ENCODE results near the gene HOXA10.

Gene HOXA10

DNA sequence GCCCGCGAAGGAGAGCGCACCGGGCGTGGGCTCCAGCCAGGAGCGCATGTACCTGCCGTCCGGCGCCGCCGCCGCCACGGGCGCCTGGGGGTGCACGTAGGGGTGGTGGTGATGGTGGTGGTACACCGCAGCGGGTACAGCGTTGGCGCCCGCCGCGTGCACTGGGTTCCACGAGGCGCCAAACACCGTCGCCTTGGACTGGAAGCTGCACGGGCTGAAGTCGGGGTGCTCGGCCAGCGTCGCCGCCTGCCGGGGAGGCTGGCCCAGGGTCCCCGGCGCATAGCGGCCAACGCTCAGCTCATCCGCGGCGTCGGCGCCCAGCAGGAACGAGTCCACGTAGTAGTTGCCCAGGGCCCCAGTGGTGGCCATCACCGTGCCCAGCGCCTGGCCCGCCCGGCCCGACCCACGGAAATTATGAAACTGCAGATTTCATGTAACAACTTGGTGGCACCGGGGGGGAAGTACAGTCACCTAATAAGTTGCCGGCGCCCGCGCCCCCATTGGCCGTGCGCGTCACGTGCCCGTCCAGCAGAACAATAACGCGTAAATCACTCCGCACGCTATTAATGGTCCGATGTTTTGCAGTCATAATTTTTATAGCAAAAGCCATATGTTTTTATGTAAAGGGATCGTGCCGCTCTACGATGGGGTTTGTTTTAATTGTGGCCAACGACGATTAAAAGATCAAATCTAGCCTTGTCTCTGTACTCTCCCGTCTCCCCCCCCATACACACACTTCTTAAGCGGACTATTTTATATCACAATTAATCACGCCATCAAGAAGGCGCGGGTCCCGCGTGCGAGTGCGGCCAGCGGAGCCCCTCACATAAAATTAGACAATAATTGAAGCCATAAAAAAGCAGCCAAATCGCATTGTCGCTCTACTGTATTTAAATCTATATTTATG lies 8.8 kb downstream of the HOXA10 start, which contains the start of gene HOXA9:
Gene HOXA9, minus strand, starts transcription at position 449 of the 907 bp plus-strand sequence. Its CDS starts 80 bp downstream, at position 369.
- DNase-seq: peak; percentile 78

GRCh38 chr7:27164367-27165088 lies 9.6 kb downstream of the HOXA10 start:
- no peak for DNase-seq

DNA sequence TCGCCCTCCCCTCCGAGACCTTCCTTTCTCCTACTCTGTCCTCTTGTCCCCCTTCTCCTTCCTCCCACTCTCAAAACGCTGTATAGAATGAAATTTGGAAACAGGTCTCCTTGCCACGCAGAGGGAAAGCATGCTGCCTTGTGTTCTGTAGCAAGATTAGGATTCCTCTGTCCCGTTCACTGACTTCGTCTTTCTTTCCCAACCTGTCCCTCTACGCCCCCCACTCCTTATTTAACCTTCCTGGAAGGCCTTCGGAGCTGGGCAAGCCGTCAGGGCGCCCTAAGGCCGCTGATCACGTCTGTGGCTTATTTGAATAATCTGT lies 10.1 kb downstream of the HOXA10 start:
- no peak for DNase-seq

DNA sequence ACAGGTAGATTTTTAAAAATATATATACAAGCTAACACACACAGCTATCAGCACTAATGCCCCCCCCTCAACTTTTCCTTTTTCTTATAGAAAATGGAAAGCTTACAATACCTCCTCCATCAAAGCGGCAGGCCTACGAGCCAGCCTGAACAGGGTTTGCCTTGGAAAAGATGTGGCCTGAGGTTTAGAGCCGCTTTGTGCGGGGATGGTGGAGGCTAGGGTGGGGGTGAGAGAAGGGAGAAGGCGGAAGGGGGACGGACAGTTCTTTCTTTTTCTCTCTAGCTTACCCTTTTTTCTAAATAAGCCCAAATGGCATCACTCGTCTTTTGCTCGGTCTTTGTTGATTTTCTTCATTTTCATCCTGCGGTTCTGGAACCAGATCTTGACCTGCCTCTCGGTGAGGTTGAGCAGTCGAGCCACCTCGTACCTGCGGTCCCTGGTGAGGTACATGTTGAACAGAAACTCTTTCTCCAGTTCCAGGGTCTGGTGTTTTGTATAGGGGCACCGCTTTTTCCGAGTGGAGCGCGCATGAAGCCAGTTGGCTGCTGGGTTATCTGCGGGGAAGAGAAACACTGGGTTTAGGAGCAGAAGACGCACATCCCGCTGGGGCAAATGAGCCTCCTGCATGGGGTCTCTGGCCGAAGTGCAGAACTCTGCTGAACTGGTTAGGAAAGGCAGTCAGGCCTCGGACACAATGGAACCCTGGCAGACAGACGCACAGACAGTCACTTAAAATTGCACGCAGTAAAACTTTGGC lies 10.7 kb downstream of the HOXA10 start:
- DNase-seq: no peak

DNA sequence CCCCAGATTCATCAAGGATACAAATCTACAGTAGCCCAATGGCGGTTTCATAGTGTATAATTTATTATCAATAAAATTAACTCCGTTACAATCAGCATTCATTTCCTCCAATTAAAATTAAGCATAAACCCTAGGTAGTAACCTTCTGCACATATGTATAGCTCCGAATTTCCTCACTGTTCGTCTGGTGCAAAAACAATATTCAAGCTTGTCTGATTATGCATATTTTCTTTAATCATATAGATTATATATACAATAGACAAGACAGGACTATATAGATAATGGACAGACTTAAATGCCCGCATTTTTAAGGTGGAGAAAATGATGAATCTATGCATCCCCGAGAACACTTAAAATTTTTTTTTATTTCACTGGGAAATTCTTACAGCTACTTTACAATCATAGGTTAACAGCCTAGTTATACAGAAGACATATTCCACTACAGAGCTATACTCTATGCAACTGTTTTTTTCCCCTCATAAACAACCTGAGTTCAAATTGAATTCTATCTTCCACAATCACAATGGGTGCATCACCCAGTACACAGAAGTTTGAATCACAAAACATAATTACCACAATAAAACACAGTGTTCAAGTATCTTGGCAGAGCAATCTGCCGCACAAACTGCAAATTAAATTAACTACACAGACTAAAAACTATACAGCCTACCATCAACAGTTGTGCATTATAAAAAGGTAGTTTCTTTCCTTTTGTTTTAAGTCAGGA lies 11.4 kb downstream of the HOXA10 start:
- DNase-seq: peak; percentile 4

DNA sequence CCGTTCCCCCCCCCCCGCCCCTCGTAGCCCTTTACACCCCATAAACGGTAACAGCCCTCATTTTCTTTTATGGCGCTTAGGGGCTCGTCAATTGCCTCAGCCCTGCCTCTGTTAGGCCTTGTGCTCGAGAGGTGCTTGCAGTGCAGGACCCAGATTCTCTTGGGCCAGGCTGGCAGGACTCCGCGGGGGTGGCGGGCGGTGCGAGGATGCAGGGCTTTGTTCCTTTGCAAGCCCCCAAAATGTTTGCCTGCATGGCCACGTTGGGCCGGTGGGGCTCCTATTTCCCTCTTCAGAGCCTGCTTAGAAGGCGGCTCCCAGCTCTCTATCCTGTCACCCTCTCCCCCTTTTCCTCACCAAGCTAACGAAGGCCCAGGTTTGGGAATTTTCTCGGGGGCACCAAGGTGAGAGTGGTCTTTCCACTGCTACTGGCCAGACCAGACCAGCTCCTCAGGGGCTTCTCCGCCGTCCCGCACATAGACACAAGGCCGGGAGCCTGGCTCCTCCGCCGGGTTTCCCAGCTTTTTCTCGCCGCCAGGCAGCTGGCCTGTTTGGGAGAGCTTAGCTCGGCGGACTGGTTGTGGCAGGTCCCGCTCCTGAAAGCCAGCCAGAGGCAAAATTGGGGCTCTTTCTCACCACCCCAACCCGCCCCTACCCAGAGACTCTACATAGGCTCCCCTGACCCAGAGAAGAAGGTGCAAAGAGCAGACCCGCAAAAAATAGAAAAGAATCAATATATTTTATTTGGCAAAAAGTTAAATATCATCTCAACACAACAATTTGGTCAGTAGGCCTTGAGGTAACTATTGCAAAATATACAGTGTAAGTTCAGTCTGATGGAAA lies 12.2 kb downstream of the HOXA10 start:
- no peak for DNase-seq

- DNase-seq: peak; percentile 47
Observed at GRCh38 chr7:27161214-27161720, 12.9 kb downstream of the HOXA10 start.

GRCh38 chr7:27160546-27161213 lies 13.4 kb downstream of the HOXA10 start:
- DNase-seq: peak; percentile 80

GRCh38 chr7:27160145-27160545 lies 14.0 kb downstream of the HOXA10 start:
- DNase-seq: no peak

- DNase-seq: no peak
Observed at GRCh38 chr7:27159266-27160144, 14.6 kb downstream of the HOXA10 start.

DNA sequence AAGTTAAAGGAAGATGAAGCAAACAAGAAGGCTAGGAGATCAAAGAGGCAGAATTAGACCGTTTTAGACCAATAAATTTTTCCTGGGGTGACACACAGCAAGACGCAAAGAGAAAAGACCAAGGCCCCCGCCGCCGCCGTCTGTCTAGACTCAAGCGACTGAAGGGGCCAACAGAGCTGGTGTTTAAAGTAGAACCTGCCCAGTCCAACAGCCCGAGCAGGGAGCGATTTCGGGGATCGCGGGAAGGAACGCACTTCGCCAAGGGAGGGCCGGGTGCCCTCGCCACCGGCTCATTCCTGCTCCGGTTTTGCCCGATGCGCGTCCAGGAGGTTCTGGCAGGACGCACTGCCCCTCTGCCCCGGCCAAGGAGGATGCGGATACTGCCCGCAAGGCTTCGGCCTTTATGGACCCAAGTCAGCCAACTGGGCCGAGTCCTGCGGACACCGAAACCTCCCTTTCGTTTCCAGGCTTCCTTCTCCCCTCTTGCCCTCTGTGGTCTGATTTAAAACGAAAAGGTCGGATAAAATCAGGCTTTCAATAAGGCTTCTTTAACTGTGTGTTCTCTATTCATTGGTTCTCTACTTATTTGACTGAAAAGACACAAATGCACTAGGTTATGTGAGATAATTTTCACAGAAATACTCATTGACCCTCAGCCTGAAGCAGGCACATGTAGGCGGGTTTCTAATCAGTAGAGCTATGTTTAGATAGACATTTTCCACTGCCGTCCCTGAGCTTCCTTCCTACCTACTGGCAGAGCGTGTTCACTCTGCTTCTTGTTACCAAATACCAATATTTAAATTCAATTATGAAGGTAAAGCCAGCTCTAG lies 15.5 kb downstream of the HOXA10 start:
- no peak for DNase-seq

DNA sequence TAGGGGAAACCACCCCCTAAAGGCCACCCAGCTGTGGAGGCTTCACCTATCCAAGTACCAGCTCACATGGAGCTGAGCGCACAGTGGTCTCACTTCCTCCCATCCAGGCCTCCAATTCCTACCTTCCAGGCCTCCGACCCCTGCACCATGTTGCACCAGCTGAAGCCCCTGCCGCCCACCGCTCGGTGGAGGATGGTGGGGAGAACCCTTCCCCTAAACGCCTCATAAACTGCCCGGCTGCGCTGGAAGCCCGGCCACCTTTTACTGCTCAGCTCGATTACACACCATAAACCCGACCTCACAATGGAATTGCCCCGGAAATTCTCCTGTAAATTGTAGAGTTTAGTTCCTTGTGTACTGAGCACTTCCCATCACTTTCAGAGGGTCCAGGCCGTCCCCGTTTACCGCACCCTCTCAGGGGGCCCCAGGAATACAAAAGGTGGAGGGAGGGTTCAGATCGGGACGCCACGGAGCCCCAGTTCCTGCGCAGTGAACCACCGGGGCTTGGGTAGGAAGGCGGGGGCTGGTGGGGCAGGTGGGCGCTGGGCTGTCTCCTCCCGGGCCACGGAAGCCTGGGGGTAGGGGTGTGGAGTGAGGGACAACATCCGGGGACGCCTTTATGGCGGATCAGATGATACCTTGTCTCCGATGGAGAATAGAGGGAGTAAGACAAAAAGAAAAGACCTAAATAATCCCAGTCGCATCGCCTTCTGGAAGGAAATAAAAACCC lies 16.3 kb downstream of the HOXA10 start:
- no peak for DNase-seq

DNA sequence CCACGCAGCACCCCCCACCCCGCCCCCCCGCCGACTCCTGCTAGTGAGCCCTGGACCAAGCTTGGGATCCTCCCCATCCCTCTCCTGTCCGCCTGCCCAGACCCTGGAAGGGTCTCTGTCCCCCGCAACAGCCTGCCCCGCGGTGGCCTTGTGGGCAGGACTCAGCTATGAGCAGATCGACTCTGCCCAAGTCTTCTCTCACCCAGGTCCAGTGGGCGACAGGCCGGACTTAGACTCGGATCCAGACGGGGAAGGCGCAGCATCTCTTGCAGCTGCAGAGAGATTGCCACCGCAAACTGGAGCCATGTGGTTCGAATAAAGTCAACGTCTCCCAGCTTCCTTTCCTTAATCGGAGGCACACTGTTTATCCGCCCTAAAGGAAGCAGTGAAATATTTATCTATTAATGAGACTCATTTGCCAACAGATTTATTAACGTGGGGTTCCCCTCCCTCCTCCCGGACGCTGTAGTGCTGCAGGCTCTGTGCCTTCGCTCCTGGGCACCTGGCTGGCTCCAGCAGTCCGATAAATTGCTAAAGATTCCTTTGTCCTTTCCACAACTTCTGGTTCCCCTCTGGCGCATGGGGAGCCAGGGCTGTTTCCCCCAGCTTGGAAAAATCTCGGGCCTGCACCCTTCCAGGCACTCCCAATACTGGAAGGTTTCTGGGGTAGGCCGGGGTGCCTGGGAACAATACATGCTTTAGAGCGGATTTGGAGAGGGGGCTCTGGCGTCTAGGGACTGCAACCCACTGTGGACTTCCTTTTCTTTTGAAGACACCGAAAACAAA lies 17.0 kb downstream of the HOXA10 start:
- no peak for DNase-seq

GRCh38 chr7:27156508-27156898 lies 17.6 kb downstream of the HOXA10 start, which contains the start of gene HOXA7:
Gene HOXA7 (minus strand): TSS chr7:27156675. CDS start chr7:27156545, 130 bp downstream.
- no peak for DNase-seq

DNA sequence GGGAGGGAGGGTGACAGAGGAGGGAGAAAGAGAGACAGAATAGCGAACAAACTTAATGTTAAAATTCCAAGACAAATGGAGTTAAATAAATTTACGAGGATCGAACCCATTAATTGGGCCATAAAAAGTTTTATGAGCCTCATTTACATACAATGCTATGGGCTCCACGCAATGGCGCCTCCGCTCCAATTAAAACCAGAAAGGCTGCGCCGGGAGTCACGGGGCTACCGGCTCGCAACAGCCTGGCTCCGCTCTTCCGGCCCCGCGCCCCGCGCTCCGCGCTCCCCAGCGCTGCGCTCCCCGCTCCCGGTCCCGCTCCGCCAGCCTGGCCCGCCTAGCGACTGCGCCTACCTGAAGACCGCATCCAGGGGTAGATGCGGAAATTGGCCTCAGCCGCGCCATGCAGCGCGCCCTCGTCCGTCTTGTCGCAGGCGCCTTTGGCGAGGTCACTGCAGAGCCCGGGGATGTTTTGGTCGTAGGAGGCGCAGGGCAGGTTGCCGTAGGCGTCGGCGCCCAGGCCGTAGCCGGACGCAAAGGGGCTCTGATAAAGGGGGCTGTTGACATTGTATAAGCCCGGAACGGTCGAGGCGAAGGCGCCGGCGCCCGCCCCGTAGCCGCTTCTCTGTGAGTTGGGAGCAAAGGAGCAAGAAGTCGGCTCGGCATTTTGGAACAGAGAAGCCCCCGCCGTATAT lies 18.2 kb downstream of the HOXA10 start:
- DNase-seq: no peak
